ENCODE results near the gene HS6ST3.

DNA sequence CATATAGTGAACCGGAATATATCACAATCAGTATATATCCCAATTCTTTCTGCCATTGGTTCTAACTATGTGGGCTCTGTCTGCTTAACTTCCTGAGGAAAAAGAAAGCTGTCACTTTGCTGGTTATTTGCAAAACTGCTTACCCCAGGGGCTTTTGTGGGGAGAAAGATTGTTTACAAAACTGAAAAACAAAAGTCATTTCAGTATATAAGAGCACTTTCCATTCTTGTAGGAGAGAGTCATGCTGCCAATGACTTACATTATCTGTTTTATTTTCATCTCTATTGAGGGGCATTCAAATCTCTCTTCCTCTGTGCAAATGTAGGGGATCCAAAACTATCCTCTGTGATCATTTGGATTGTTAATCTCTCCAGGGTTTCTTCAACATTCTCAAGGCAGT lies 3.2 kb upstream of the HS6ST3 start:
- TF ChIP-seq CTCF (IDR thresholded peaks at IDR 0.05) (no peak), POLR2A (IDR thresholded peaks at IDR 0.05) (no peak), POLR2AphosphoS5 (IDR thresholded peaks at IDR 0.05) (no peak)

All from upper lobe of left lung (tissue), 4 donors.